HCT116 (cell line): Measurements from ENCODE around the gene FIBCD1. TPM values are rescaled to one million over a fixed set of nuclear protein-coding genes. Genes with fewer than 3 reads are reported as not detected.

ENCODE experiments used
- ATAC-seq: fragments of 200-7000 bp; cut with Tn5 transposase; 2 replicates; pipeline ENCODE4 v1.9.1; 2020; ENCODE audit warnings: mild to moderate bottlenecking, moderate library complexity
- BruUV-seq: library from RNA; stranded (reverse); fragments of 400-500 nt; replicated peaks from 2 replicates; lab custom pipeline; 2021; lab: Mats Ljungman, UMichigan
- CTCF ChIA-PET: fragments of 300-600 bp; sonication (Branson Sonifier 250); formaldehyde crosslinking; loops from one replicate; lab custom pipeline; 2021; ENCODE audit warnings: antibody characterized with exemption; lab: Charles Lee
- POLR2A ChIA-PET: fragments of 300-600, 350-600 bp; sonication (Branson Sonifier 250); formaldehyde crosslinking; loops from one replicate; lab custom pipeline; 2021; ENCODE audit warnings: antibody characterized with exemption; lab: Charles Lee
- RAD21 ChIA-PET, 2 experiments: fragments of 300-600 bp; sonication (Branson Sonifier 250); formaldehyde crosslinking; loops; one replicate each; lab custom pipeline; 2023; ENCODE audit warnings: low total read pairs in 2 of 2; ENCODE audit not compliant: uncharacterized antibody in 2 of 2, unreplicated experiment in 2 of 2, low non-redundant PET in 1 of 2; lab: Charles Lee
- DNase-seq: peaks from one replicate; pipeline ENCODE4 v3.0.0-alpha.2; 2010; ENCODE audit warnings: low read depth, low spot score
- H2AFZ ChIP-seq: fragments of 200-600 bp; shearing (Covaris generic), sonication (generic); 2 replicates; pipeline ENCODE4 v1.6.1; 2017; ENCODE audit warnings: low read depth, mixed run types, mixed read lengths, antibody characterized with exemption, low read length; ENCODE audit not compliant: poor library complexity, severe bottlenecking
- H3K27ac ChIP-seq: 2 replicates; pipeline ENCODE4 v1.5.1; 2012; ENCODE audit warnings: low read depth, low read length
- H3K27me3 ChIP-seq: fragments of 200-600 bp; sonication (generic); 2 replicates; pipeline ENCODE4 v1.6.1; 2016; ENCODE audit warnings: mixed run types, low read length, mixed read lengths; ENCODE audit not compliant: insufficient read depth
- H3K36me3 ChIP-seq, 2 experiments: fragments of 200-500 bp in 1 of 2; fragments of 200-600 bp in 1 of 2; sonication (Bioruptor generic) in 1 of 2; sonication (generic) in 1 of 2; 2 replicates each; pipeline versions ENCODE4 v1.5.1 to v1.6.1; 2014 to 2016; ENCODE audit warnings: low read length in 2 of 2, inconsistent platforms in 1 of 2, mixed read lengths in 1 of 2, mixed run types in 1 of 2; ENCODE audit not compliant: insufficient read depth in 2 of 2, control insufficient read depth in 1 of 2
- H3K4me1 ChIP-seq, 2 experiments: fragments of 200-600 bp in 1 of 2; sonication (generic) in 1 of 2; 2 replicates each; pipeline versions ENCODE4 v1.5.1 to v1.6.1; 2012 to 2017; ENCODE audit warnings: low read length in 2 of 2, inconsistent platforms in 1 of 2, mild to moderate bottlenecking in 1 of 2, mixed read lengths in 1 of 2, mixed run types in 1 of 2, moderate library complexity in 1 of 2; ENCODE audit not compliant: insufficient read depth in 2 of 2, control insufficient read depth in 1 of 2
- H3K4me2 ChIP-seq: fragments of 200-600 bp; sonication (generic); 2 replicates; pipeline ENCODE4 v1.6.1; 2017; ENCODE audit warnings: mixed run types, low read length, mixed read lengths
- H3K4me3 ChIP-seq, 2 experiments: fragments of 200-600 bp in 1 of 2; sonication (generic) in 1 of 2; replicated peaks in 1 of 2; 2 replicates each; pipeline ENCODE4 v1.5.1; 2011 to 2016; ENCODE audit warnings: low read length in 2 of 2, control low read depth in 1 of 2, low read depth in 1 of 2, mild to moderate bottlenecking in 1 of 2, mixed read lengths in 1 of 2, mixed run types in 1 of 2
- H3K79me2 ChIP-seq: fragments of 200-600 bp; sonication (generic); 2 replicates; pipeline ENCODE4 v1.6.1; 2017; ENCODE audit warnings: mild to moderate bottlenecking, mixed run types, low read length, moderate library complexity, mixed read lengths; ENCODE audit not compliant: insufficient read depth
- H3K9ac ChIP-seq: fragments of 200-600 bp; sonication (generic); 2 replicates; pipeline ENCODE4 v1.6.1; 2016; ENCODE audit warnings: low read length, mixed read lengths
- H3K9me2 ChIP-seq: fragments of 200-600 bp; sonication (generic), shearing (Covaris generic); 2 replicates; pipeline ENCODE4 v1.6.1; 2017; ENCODE audit warnings: mixed run types, mild to moderate bottlenecking, moderate library complexity; ENCODE audit not compliant: insufficient read depth
- H3K9me3 ChIP-seq, 2 experiments: fragments of 200-500 bp in 1 of 2; fragments of 200-600 bp in 1 of 2; sonication (Bioruptor generic) in 1 of 2; sonication (generic) in 1 of 2; 2 replicates each; pipeline ENCODE4 v1.6.1; 2014 to 2017; ENCODE audit warnings: low read length in 2 of 2, mixed read lengths in 2 of 2, inconsistent platforms in 1 of 2, low read depth in 1 of 2, mild to moderate bottlenecking in 1 of 2, mixed run types in 1 of 2, moderate library complexity in 1 of 2; ENCODE audit not compliant: control insufficient read depth in 1 of 2, insufficient read depth in 1 of 2
- H4K20me1 ChIP-seq: fragments of 200-600 bp; sonication (generic), shearing (Covaris generic); 2 replicates; pipeline ENCODE4 v1.6.1; 2017; ENCODE audit warnings: mixed run types, mild to moderate bottlenecking, moderate library complexity; ENCODE audit not compliant: insufficient read depth
- CEBPB ChIP-seq: IDR thresholded peaks from 2 replicates; pipeline ENCODE4 v1.6.1; 2012; ENCODE audit warnings: low read depth
- EGR1 ChIP-seq: IDR thresholded peaks from 2 replicates; pipeline ENCODE4 v1.6.1; 2012; ENCODE audit warnings: low read depth
- MAX ChIP-seq: IDR thresholded peaks from 2 replicates; pipeline ENCODE4 v1.6.1; 2012
- POLR2A ChIP-seq: IDR thresholded peaks from 2 replicates; pipeline ENCODE4 v1.7.0; 2011; ENCODE audit warnings: borderline replicate concordance; ENCODE audit not compliant: insufficient read depth, insufficient read length; ENCODE audit errors: extremely low read depth
- RAD21 ChIP-seq: IDR thresholded peaks from 2 replicates; pipeline ENCODE4 v1.6.1; 2012; ENCODE audit warnings: low read depth, mild to moderate bottlenecking
- SIN3A ChIP-seq: IDR thresholded peaks from 2 replicates; pipeline ENCODE4 v1.6.1; 2012; ENCODE audit warnings: low read depth
- SP1 ChIP-seq: IDR thresholded peaks from 2 replicates; pipeline ENCODE4 v1.6.1; 2012; ENCODE audit warnings: low read depth
- TCF7L2 ChIP-seq: IDR thresholded peaks from 2 replicates; pipeline ENCODE4 v1.7.0; 2011; ENCODE audit warnings: borderline replicate concordance, inconsistent platforms; ENCODE audit not compliant: insufficient read depth, insufficient read length; ENCODE audit errors: extremely low read depth
- YY1 ChIP-seq: IDR thresholded peaks from 2 replicates; pipeline ENCODE4 v1.6.1; 2011; ENCODE audit warnings: low read length, low read depth, moderate library complexity, mild to moderate bottlenecking; ENCODE audit not compliant: insufficient replicate concordance; ENCODE audit errors: extremely low read depth
- ZFX ChIP-seq: fragments of 450-650 bp; IDR thresholded peaks from 2 replicates; pipeline ENCODE4 v1.6.1; 2017
- ZNF274 ChIP-seq: fragments of 200-500 bp; sonication (Bioruptor generic); IDR thresholded peaks from 2 replicates; pipeline ENCODE4 v1.6.1; 2014; ENCODE audit warnings: mild to moderate bottlenecking, low read depth, low read length, inconsistent platforms
- intact Hi-C: fragments of 100-400 bp; cut with micrococcal nuclease; formaldehyde crosslinking; loops from 2 replicates; pipeline ENCODE4 v1.10.0; 2022
- total RNA-seq: library from RNA; stranded (reverse); gene quantifications from one replicate; pipeline ENCODE4 v1.2.1, GENCODE V29; 2021; ENCODE audit not compliant: unreplicated experiment
- TF ChIP-seq, protein P1 (sequence below): IDR thresholded peaks from 2 replicates; pipeline ENCODE4 v1.6.1; 2012; ENCODE audit warnings: low read depth
- TF ChIP-seq, protein P2 (sequence below), 3 experiments: fragments of 200-600 bp in 1 of 3; sonication (generic) in 1 of 3; IDR thresholded peaks in 2 of 3; conservative IDR thresholded peaks in 1 of 3; 2 replicates each; pipeline ENCODE4 v1.5.1; 2012 to 2017; ENCODE audit warnings: low read depth in 2 of 3, low read length in 2 of 3, antibody characterized with exemption in 1 of 3, borderline replicate concordance in 1 of 3, control low read depth in 1 of 3, mild to moderate bottlenecking in 1 of 3, mixed read lengths in 1 of 3, mixed run types in 1 of 3, moderate library complexity in 1 of 3; ENCODE audit not compliant: insufficient read depth in 1 of 3

Gene FIBCD1
- total RNA-seq, 1 experiment from 2014 or later, result 26.1 TPM

- H2AFZ ChIP-seq, result no peak overlapping the region
- H3K27me3 ChIP-seq, result no peaks in the 10 kb centered on the region; the same call in 1 of the 2 replicates
- no peaks in the 10 kb centered on the region for H3K9me2 ChIP-seq
- DNase-seq, result no peak
- BruUV-seq, result no TSS peak
- no peaks in the 10 kb centered on the region for H3K36me3 ChIP-seq
- H3K4me3 ChIP-seq, result no peak overlapping the region
- H3K9ac ChIP-seq, result no peak overlapping the region
- CTCF ChIA-PET, result interaction anchor here (1.5 kb wide), 1 partner anchor 99 kb away, joined by 3 read pairs; no protein-coding TSS in a partner anchor
- no peak overlapping the region for H3K4me2 ChIP-seq
- H3K4me1 ChIP-seq, result peaks cover 12 to 22% of the 10 kb centered on the region in 2 experiments
- no peaks in the 10 kb centered on the region for H3K79me2 ChIP-seq
- no peaks in the 10 kb centered on the region for H3K9me3 ChIP-seq
- no peak for TF ChIP-seq MAX
- TF ChIP-seq ZFX, result no peak
- no peak for TF ChIP-seq SIN3A
- TF ChIP-seq RAD21, result no peak
- TF ChIP-seq YY1, result no peak
- no peak for TF ChIP-seq ZNF274
- TF ChIP-seq, all 23 proteins: peak for 0
- POLR2A ChIA-PET, result interaction anchor here (1.2 kb wide), 1 partner anchor 33 kb away, joined by 4 read pairs; no protein-coding TSS in a partner anchor
- RAD21 ChIA-PET, result no interaction called here
- no peak for ATAC-seq
- intact Hi-C loops, result no loop called here
- Histone ChIP-seq H4K20me1 (no peaks in the 10 kb centered on the region), H3K27ac (no peak overlapping the region)
Measured at GRCh38 chr9:130965680-130966079, 26.6 kb upstream of the FIBCD1 start.

DNA sequence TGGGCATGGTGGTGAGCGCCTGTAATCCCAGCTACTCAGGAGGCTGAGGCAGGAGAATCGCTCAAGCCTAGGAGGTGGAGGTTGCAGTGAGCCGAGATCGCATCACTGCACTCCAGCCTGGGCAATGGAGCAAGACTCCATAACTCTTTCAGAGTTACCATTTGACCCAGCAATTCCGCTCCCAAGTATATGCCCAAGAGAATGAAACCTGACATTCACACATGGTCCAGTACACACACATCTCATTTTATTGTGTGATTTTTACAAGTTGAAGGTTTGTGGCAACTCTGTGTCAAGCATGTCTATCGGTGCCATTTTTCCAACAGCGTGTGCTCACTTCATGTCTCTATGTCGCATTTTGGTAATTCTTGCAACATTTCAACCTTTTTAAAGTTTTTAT is 24.9 kb upstream of the FIBCD1 start:
- Histone ChIP-seq H3K27ac (no peak overlapping the region), H3K9me2 (no peaks in the 10 kb centered on the region), H3K9me3 (peaks cover 0 to under 1% of the 10 kb centered on the region in 2 experiments; a peak in 1 of 4 replicates), H3K4me1 (peaks cover 12 to 22% of the 10 kb centered on the region in 2 experiments), H3K4me3 (no peak overlapping the region), H3K4me2 (no peak overlapping the region), H2AFZ (no peak overlapping the region), H3K79me2 (no peaks in the 10 kb centered on the region), H3K9ac (no peak overlapping the region), H3K36me3 (no peaks in the 10 kb centered on the region), H4K20me1 (no peaks in the 10 kb centered on the region), H3K27me3 (peaks cover 5% of the 10 kb centered on the region; the same call in 1 of the 2 replicates)
- intact Hi-C loops, result no loop called here
- ATAC-seq (no peak), DNase-seq (no peak)
- ChIA-PET POLR2A (no interaction called here), RAD21 (no interaction called here), CTCF (no interaction called here)
- no TSS peak for BruUV-seq
- TF ChIP-seq SP1 (no peak), ZNF274 (no peak), POLR2A (no peak), RAD21 (no peak), CEBPB (no peak), TCF7L2 (no peak), EGR1 (no peak)
- TF ChIP-seq, protein P1, sequence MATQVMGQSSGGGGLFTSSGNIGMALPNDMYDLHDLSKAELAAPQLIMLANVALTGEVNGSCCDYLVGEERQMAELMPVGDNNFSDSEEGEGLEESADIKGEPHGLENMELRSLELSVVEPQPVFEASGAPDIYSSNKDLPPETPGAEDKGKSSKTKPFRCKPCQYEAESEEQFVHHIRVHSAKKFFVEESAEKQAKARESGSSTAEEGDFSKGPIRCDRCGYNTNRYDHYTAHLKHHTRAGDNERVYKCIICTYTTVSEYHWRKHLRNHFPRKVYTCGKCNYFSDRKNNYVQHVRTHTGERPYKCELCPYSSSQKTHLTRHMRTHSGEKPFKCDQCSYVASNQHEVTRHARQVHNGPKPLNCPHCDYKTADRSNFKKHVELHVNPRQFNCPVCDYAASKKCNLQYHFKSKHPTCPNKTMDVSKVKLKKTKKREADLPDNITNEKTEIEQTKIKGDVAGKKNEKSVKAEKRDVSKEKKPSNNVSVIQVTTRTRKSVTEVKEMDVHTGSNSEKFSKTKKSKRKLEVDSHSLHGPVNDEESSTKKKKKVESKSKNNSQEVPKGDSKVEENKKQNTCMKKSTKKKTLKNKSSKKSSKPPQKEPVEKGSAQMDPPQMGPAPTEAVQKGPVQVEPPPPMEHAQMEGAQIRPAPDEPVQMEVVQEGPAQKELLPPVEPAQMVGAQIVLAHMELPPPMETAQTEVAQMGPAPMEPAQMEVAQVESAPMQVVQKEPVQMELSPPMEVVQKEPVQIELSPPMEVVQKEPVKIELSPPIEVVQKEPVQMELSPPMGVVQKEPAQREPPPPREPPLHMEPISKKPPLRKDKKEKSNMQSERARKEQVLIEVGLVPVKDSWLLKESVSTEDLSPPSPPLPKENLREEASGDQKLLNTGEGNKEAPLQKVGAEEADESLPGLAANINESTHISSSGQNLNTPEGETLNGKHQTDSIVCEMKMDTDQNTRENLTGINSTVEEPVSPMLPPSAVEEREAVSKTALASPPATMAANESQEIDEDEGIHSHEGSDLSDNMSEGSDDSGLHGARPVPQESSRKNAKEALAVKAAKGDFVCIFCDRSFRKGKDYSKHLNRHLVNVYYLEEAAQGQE, result no peak
- TF ChIP-seq, protein P2, sequence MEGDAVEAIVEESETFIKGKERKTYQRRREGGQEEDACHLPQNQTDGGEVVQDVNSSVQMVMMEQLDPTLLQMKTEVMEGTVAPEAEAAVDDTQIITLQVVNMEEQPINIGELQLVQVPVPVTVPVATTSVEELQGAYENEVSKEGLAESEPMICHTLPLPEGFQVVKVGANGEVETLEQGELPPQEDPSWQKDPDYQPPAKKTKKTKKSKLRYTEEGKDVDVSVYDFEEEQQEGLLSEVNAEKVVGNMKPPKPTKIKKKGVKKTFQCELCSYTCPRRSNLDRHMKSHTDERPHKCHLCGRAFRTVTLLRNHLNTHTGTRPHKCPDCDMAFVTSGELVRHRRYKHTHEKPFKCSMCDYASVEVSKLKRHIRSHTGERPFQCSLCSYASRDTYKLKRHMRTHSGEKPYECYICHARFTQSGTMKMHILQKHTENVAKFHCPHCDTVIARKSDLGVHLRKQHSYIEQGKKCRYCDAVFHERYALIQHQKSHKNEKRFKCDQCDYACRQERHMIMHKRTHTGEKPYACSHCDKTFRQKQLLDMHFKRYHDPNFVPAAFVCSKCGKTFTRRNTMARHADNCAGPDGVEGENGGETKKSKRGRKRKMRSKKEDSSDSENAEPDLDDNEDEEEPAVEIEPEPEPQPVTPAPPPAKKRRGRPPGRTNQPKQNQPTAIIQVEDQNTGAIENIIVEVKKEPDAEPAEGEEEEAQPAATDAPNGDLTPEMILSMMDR (IDR thresholded peaks at IDR 0.05 in 2 of 3, conservative IDR thresholded peaks at IDR 0.05 in 1 of 3; ENCODE audit: borderline replicate concordance in 1 of 3, insufficient read depth in 1 of 3, low read depth in 2 of 3, low read length in 2 of 3), result no peak
